Keratinocyte (primary cell): ENCODE data around the gene MIPOL1. TPM values are rescaled to one million over a fixed set of nuclear protein-coding genes. Genes with fewer than 3 reads are reported as not detected.

Experiments used
- DNase-seq: peaks from one replicate; pipeline ENCODE4 v3.0.0-alpha.2; 2011; ENCODE audit warnings: low read depth, missing footprints, low spot score
- FAIRE-seq: peaks from 2 replicates; lab custom pipeline; 2011; peaks lifted over from hg19 to GRCh38; lab: Jason Lieb, UNC
- H2AFZ ChIP-seq: 2 replicates; pipeline ENCODE4 v1.6.0; 2012; ENCODE audit warnings: low read length, control low read depth, inconsistent platforms; ENCODE audit not compliant: control insufficient read depth
- H3K27ac ChIP-seq: 2 replicates; pipeline ENCODE4 v1.5.1; 2011; ENCODE audit warnings: low read length; ENCODE audit not compliant: control insufficient read depth, insufficient read depth
- H3K27me3 ChIP-seq: 3 replicates; pipeline ENCODE4 v1.6.0; 2011; ENCODE audit warnings: low read length; ENCODE audit not compliant: control insufficient read depth, insufficient read depth; ENCODE audit errors: extremely low read depth
- H3K36me3 ChIP-seq, 2 experiments: 2 replicates in 1 of 2; 3 replicates in 1 of 2; pipeline ENCODE4 v1.5.1; 2011; ENCODE audit warnings: low read length in 2 of 2, mild to moderate bottlenecking in 1 of 2; ENCODE audit not compliant: control insufficient read depth in 2 of 2, insufficient read depth in 2 of 2; ENCODE audit errors: extremely low read depth in 1 of 2
- H3K4me1 ChIP-seq: 3 replicates; pipeline ENCODE4 v1.5.1; 2011; ENCODE audit warnings: low read length; ENCODE audit not compliant: control insufficient read depth, insufficient read depth; ENCODE audit errors: extremely low read depth
- H3K4me2 ChIP-seq: 3 replicates; pipeline ENCODE4 v1.6.0; 2011; ENCODE audit warnings: low read depth, low read length; ENCODE audit not compliant: control insufficient read depth, insufficient read depth; ENCODE audit errors: extremely low read depth
- H3K4me3 ChIP-seq, 3 experiments: fragments of 200-600 bp in 1 of 3; sonication (generic) in 1 of 3; 2 replicates in 2 of 3; 3 replicates in 1 of 3; pipeline ENCODE4 v1.5.1; 2011 to 2016; ENCODE audit warnings: low read length in 3 of 3, mild to moderate bottlenecking in 3 of 3, control low read depth in 2 of 3, inconsistent platforms in 1 of 3, low read depth in 1 of 3, mixed read lengths in 1 of 3, mixed run types in 1 of 3, moderate library complexity in 1 of 3; ENCODE audit not compliant: control insufficient read depth in 2 of 3, insufficient read depth in 2 of 3; ENCODE audit errors: extremely low read depth in 1 of 3
- H3K79me2 ChIP-seq: 2 replicates; pipeline ENCODE4 v1.6.0; 2012; ENCODE audit warnings: low read length; ENCODE audit not compliant: control insufficient read depth, insufficient read depth
- H3K9ac ChIP-seq: 3 replicates; pipeline ENCODE4 v1.6.0; 2011; ENCODE audit warnings: low read length; ENCODE audit not compliant: control insufficient read depth, insufficient read depth; ENCODE audit errors: extremely low read depth
- H3K9me1 ChIP-seq: 3 replicates; pipeline ENCODE4 v1.6.0; 2011; ENCODE audit warnings: low read length; ENCODE audit not compliant: control insufficient read depth, insufficient read depth; ENCODE audit errors: extremely low read depth
- H3K9me3 ChIP-seq: 2 replicates; pipeline ENCODE4 v1.5.1; 2012; ENCODE audit warnings: low read depth, low read length; ENCODE audit not compliant: control insufficient read depth
- H4K20me1 ChIP-seq: 3 replicates; pipeline ENCODE4 v1.6.0; 2011; ENCODE audit warnings: low read length; ENCODE audit not compliant: control insufficient read depth, insufficient read depth; ENCODE audit errors: extremely low read depth
- EZH2 ChIP-seq: IDR thresholded peaks from one replicate; pipeline ENCODE4 v1.6.1; 2012; ENCODE audit warnings: inconsistent platforms, mild to moderate bottlenecking, low read length, moderate library complexity
- dilution Hi-C: fragments of 300-500 bp; cut with MboI; formaldehyde crosslinking; loops from one replicate; pipeline ENCODE4 v1.7.0; 2020; ENCODE audit warnings: low sequenced_read_pairs; ENCODE audit not compliant: extremely low pct_ligation_motif_present
- polyA plus RNA-seq, 5 experiments: library from polyadenylated mRNA; depleted of rRNA in 3 of 5; stranded (reverse) in 3 of 5; stranded (forward) in 1 of 5; unstranded in 1 of 5; fragments of >200 nt; gene quantifications; 1 replicate in 1 of 5; 2 replicates in 3 of 5; 3 replicates in 1 of 5; pipeline versions ENCODE4 v1.2.1 to v1.2.3, GENCODE V29; 2011 to 2012; ENCODE audit warnings: missing spikeins in 2 of 5, low read depth in 1 of 5, low replicate concordance in 1 of 5
- TF ChIP-seq, protein P1 (sequence below), 3 experiments: IDR thresholded peaks in 1 of 3; conservative IDR thresholded peaks in 1 of 3; optimal IDR thresholded peaks in 1 of 3; 2 replicates in 2 of 3; 3 replicates in 1 of 3; pipeline versions ENCODE3 to v1.5.1; 2011; ENCODE audit warnings: low read length in 3 of 3, mild to moderate bottlenecking in 3 of 3, moderate library complexity in 2 of 3, control low read depth in 1 of 3, inconsistent platforms in 1 of 3; ENCODE audit not compliant: insufficient read depth in 2 of 3; ENCODE audit errors: extremely low read depth in 1 of 3

MIPOL1 gene
- polyA plus RNA-seq, 1 donor (not counting 4 experiments of a cell fraction or from before 2014, with no cell fraction given): 10.9 TPM

DNA sequence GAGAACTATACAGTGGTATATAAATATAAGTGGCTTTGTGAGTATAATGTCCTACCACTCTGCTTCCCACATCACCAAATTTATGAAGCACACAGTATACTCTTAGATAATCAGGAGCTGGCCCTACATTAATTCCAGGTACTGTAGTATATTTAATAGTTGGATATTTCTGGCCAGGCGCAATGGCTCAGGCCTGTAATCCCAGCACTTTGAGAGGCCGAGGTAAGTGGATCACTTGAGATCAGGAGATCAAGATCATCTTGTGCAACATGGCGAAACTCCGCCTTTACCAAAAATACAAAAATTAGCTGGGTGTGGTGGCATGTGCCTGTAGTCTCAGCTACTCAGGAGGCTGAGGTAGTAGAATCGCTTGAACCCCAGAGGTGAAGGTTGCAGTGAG lies 293.3 kb downstream of the MIPOL1 start:
- dilution Hi-C loops: no loop called here

DNA sequence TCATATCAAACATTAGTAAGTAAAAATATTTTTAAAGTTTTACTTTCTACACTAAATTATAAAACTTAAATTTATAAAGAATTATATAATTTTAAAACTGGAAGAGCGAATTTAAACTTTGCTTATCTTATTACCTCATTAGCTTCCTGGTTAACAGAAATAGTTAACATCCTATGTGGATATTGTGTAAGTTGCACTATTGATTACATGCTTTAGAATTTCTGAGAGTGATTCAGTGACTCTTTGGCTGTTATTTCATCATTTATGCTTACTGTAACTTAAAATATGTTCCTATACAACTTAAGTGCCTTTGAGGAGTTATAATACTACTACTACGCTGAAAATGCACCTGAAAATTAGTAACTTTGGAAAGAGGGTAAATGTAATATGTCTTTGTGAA lies 295.9 kb downstream of the MIPOL1 start:
- dilution Hi-C loops: no loop called here
- TF ChIP-seq EZH2: no peak
- TF ChIP-seq, protein P1, sequence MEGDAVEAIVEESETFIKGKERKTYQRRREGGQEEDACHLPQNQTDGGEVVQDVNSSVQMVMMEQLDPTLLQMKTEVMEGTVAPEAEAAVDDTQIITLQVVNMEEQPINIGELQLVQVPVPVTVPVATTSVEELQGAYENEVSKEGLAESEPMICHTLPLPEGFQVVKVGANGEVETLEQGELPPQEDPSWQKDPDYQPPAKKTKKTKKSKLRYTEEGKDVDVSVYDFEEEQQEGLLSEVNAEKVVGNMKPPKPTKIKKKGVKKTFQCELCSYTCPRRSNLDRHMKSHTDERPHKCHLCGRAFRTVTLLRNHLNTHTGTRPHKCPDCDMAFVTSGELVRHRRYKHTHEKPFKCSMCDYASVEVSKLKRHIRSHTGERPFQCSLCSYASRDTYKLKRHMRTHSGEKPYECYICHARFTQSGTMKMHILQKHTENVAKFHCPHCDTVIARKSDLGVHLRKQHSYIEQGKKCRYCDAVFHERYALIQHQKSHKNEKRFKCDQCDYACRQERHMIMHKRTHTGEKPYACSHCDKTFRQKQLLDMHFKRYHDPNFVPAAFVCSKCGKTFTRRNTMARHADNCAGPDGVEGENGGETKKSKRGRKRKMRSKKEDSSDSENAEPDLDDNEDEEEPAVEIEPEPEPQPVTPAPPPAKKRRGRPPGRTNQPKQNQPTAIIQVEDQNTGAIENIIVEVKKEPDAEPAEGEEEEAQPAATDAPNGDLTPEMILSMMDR (optimal IDR thresholded peaks at IDR 0.05 in 1 of 3, IDR thresholded peaks at IDR 0.05 in 1 of 3, conservative IDR thresholded peaks at IDR 0.05 in 1 of 3; ENCODE audit: extremely low read depth in 1 of 3, insufficient read depth in 2 of 3, low read length in 3 of 3): no peak
- H3K9me3 ChIP-seq: no peaks in the 10 kb centered on the region
- no peaks in the 10 kb centered on the region for H3K36me3 ChIP-seq
- H4K20me1 ChIP-seq: no peaks in the 10 kb centered on the region
- H3K4me2 ChIP-seq: no peak overlapping the region
- no peak overlapping the region for H3K27ac ChIP-seq
- H3K79me2 ChIP-seq: no peaks in the 10 kb centered on the region
- no peak overlapping the region for H3K9ac ChIP-seq
- H3K27me3 ChIP-seq: no peaks in the 10 kb centered on the region
- H3K4me3 ChIP-seq: no peak overlapping the region
- no peaks in the 10 kb centered on the region for H3K9me1 ChIP-seq
- no peak overlapping the region for H2AFZ ChIP-seq
- FAIRE-seq (no peak), DNase-seq (no peak)
- no peaks in the 10 kb centered on the region for H3K4me1 ChIP-seq

More for the DNA sequence above, 293.3 kb downstream of the MIPOL1 start:
- DNase-seq: no peak
- Histone ChIP-seq H3K9me3 (no peaks in the 10 kb centered on the region), H4K20me1 (no peaks in the 10 kb centered on the region), H3K4me1 (no peaks in the 10 kb centered on the region), H3K36me3 (no peaks in the 10 kb centered on the region), H3K79me2 (no peaks in the 10 kb centered on the region), H2AFZ (no peak overlapping the region), H3K9me1 (no peaks in the 10 kb centered on the region), H3K27me3 (no peaks in the 10 kb centered on the region), H3K4me2 (no peak overlapping the region), H3K4me3 (no peak overlapping the region), H3K27ac (no peak overlapping the region), H3K9ac (no peak overlapping the region)
- TF ChIP-seq, protein P1 (optimal IDR thresholded peaks at IDR 0.05 in 1 of 3, IDR thresholded peaks at IDR 0.05 in 1 of 3, conservative IDR thresholded peaks at IDR 0.05 in 1 of 3; ENCODE audit: extremely low read depth in 1 of 3, insufficient read depth in 2 of 3, low read length in 3 of 3): no peak
- no peak for TF ChIP-seq EZH2
- FAIRE-seq: no peak
